ENCODE data around the gene RNH1.

DNA sequence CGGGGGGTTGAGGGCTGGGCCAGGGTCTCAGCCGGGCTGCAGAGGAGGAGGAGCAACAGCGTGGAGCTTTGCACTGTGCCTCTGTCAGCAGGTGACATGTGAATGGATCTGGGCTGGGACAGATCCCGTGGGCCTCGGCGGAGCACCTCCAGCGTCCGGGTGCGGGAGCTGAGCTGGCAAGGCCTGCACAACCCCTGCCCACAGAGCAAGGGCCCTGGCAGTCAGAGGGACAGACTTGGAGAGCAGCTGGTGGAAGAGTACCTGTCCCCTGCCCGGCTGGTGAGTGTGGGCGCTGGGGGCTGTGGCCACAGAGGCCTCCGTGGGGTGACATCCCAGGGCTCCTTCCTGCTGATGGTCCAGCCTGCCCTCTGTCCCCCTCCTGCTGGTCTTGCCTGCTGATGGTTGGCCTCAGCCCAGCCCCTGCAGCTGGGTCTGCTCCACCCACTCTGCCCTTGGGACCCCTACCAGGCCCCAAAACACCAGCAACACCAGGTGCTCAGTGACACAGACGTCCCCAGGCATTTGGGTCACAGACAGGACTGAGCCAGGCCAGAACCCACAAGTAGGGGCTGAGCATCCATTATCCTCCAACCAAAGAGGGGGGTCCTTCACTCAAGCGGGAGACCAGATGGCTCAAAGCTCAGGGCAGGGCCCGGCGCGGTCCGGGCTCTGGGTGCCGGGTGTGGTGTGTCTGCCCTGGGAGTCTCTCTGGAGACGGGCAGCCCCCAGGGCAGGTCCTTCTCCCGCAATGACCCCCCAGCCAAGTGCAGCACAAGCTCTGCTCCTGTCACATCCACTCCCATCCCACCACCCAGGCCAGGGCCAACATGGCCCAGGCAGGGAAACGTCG is 33.8 kb upstream of the RNH1 start:
- TF ChIP-seq, protein P1, sequence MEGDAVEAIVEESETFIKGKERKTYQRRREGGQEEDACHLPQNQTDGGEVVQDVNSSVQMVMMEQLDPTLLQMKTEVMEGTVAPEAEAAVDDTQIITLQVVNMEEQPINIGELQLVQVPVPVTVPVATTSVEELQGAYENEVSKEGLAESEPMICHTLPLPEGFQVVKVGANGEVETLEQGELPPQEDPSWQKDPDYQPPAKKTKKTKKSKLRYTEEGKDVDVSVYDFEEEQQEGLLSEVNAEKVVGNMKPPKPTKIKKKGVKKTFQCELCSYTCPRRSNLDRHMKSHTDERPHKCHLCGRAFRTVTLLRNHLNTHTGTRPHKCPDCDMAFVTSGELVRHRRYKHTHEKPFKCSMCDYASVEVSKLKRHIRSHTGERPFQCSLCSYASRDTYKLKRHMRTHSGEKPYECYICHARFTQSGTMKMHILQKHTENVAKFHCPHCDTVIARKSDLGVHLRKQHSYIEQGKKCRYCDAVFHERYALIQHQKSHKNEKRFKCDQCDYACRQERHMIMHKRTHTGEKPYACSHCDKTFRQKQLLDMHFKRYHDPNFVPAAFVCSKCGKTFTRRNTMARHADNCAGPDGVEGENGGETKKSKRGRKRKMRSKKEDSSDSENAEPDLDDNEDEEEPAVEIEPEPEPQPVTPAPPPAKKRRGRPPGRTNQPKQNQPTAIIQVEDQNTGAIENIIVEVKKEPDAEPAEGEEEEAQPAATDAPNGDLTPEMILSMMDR (IDR thresholded peaks at IDR 0.05; ENCODE audit: insufficient read depth, low read length, poor library complexity, severe bottlenecking) = no peak
- TF ChIP-seq EZH2phosphoT487 (conservative IDR thresholded peaks at IDR 0.05; ENCODE audit: low read length) = no peak
